Measurements from ENCODE around the gene PDCL3. TPM values are rescaled to one million over a fixed set of nuclear protein-coding genes. Genes with fewer than 3 reads are reported as not detected.

Gene PDCL3
- total RNA-seq, 1 experiment from 2014 or later = 24.2 TPM

DNA sequence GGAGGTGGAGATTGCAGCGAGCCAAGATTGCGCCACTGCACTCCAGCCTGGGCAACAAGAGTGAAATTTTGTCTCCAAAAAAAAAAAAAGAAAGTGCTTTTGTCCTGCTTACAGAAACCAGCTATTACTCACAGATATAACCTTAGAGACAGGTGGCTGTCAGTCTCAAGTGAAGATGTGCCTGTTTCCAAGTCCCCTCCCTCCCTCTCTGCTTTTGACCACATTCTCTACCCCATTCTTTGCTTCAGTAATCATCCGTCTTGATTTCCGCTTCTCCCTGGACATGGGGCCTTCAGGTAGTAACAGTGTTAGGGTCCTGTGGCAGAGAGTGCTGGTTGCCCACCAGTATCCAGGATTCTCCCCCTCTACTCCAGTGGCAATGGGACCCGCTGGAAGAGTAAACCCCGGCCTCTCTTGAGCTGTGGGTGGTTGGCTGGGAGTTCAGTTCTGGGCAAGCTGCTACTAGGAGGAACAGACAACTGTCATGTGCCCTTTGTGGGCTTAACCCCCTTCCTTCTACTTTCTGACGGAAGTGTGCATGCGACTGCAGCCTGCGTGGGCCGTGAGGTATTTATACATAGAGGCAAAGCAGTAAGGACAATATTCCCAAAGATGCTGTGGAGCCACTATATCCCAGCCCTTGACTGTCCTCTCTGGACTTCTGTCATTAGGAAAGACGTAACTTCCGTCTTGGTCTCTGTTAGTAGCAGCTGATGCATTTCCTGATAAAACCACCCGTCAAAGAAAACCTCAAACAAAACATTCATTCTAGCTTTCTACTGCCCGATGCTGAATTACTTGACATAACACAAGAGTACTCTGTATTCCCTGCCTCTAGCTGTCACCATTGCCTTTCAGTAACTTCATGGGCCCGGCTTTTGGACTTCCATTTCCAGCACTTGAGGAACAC, 17.8 kb downstream of the PDCL3 start:
- BruUV-seq (replicated peaks) = no TSS peak
- intact Hi-C loops (cut with micrococcal nuclease) = no loop called here
- Mint-ChIP-seq H3K4me3 (ENCODE audit: unreplicated experiment) (no peak overlapping the region), H3K36me3 (ENCODE audit: insufficient read depth, unreplicated experiment) (peaks cover 19% of the 10 kb centered on the region), H3K27ac (ENCODE audit: low read depth, unreplicated experiment) (no peak overlapping the region), H3K9me3 (ENCODE audit: unreplicated experiment) (peaks cover 2% of the 10 kb centered on the region), H3K4me1 (ENCODE audit: insufficient read depth, unreplicated experiment) (peaks cover 5% of the 10 kb centered on the region), H3K27me3 (ENCODE audit: insufficient read depth, unreplicated experiment) (no peaks in the 10 kb centered on the region)
- CTCF ChIA-PET = no interaction called here
- DNase-seq (ENCODE audit: unreplicated experiment) = no peak
- TF ChIP-seq, protein P1, sequence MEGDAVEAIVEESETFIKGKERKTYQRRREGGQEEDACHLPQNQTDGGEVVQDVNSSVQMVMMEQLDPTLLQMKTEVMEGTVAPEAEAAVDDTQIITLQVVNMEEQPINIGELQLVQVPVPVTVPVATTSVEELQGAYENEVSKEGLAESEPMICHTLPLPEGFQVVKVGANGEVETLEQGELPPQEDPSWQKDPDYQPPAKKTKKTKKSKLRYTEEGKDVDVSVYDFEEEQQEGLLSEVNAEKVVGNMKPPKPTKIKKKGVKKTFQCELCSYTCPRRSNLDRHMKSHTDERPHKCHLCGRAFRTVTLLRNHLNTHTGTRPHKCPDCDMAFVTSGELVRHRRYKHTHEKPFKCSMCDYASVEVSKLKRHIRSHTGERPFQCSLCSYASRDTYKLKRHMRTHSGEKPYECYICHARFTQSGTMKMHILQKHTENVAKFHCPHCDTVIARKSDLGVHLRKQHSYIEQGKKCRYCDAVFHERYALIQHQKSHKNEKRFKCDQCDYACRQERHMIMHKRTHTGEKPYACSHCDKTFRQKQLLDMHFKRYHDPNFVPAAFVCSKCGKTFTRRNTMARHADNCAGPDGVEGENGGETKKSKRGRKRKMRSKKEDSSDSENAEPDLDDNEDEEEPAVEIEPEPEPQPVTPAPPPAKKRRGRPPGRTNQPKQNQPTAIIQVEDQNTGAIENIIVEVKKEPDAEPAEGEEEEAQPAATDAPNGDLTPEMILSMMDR (IDR thresholded peaks at IDR 0.05; ENCODE audit: unreplicated experiment) = no peak
- POLR2A ChIA-PET = no interaction called here

DNA sequence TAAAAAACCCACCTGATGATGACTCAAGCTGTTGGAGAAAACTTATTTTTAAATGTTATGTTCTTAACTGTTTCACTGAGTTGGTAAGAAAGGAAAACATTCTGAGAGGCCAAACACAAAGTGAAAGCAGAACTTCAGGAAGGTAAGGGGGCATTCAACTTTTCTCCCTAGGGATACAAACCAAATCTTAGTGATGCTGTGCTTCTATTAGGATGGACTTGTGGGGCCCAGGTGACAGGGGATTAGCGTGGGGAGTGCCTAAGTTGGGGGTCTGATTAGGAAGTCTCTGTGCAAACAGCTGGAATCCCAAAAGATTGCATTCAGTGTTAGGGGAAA, 18.5 kb downstream of the PDCL3 start:
- Mint-ChIP-seq H3K27ac (ENCODE audit: low read depth, unreplicated experiment) (no peak overlapping the region), H3K9me3 (ENCODE audit: unreplicated experiment) (peaks cover 4% of the 10 kb centered on the region), H3K27me3 (ENCODE audit: insufficient read depth, unreplicated experiment) (no peaks in the 10 kb centered on the region), H3K36me3 (ENCODE audit: insufficient read depth, unreplicated experiment) (peaks cover 13% of the 10 kb centered on the region), H3K4me3 (ENCODE audit: unreplicated experiment) (no peak overlapping the region), H3K4me1 (ENCODE audit: insufficient read depth, unreplicated experiment) (peaks cover 5% of the 10 kb centered on the region)
- TF ChIP-seq, protein P1 (IDR thresholded peaks at IDR 0.05; ENCODE audit: unreplicated experiment) = no peak
- intact Hi-C loops (cut with micrococcal nuclease) = no loop called here
- DNase-seq (ENCODE audit: unreplicated experiment) = no peak
- ChIA-PET POLR2A (no interaction called here), CTCF (no interaction called here)
- no TSS peak for BruUV-seq (replicated peaks)

DNA sequence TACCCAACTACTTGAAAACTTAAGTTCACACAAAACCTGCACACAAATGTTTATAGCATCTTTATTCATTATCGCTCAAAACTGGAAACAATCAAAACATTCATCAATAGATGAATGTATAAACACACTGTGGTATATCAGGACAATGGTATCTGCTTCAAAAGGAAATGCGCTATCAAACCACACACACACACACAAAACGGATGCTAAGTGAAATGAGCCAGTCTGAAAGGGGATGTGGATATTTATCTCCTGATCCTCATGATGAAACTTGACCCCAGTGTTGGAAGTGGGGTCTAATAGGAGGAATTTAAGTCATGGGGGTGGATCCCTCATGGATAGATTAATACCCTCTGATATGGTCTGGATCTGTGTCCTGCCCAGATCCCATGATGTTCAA, 22.0 kb downstream of the PDCL3 start:
- Mint-ChIP-seq H3K27ac (ENCODE audit: low read depth, unreplicated experiment) (no peak overlapping the region), H3K4me1 (ENCODE audit: insufficient read depth, unreplicated experiment) (peaks cover 6% of the 10 kb centered on the region), H3K27me3 (ENCODE audit: insufficient read depth, unreplicated experiment) (no peaks in the 10 kb centered on the region), H3K36me3 (ENCODE audit: insufficient read depth, unreplicated experiment) (peaks cover 5% of the 10 kb centered on the region), H3K9me3 (ENCODE audit: unreplicated experiment) (peaks cover 4% of the 10 kb centered on the region), H3K4me3 (ENCODE audit: unreplicated experiment) (no peak overlapping the region)
- CTCF ChIA-PET = no interaction called here
- DNase-seq (ENCODE audit: unreplicated experiment) = no peak
- no TSS peak for BruUV-seq (replicated peaks)
- intact Hi-C loops (cut with micrococcal nuclease) = no loop called here
- POLR2A ChIA-PET = no interaction called here
- TF ChIP-seq, protein P1 (IDR thresholded peaks at IDR 0.05; ENCODE audit: unreplicated experiment) = no peak

DNA sequence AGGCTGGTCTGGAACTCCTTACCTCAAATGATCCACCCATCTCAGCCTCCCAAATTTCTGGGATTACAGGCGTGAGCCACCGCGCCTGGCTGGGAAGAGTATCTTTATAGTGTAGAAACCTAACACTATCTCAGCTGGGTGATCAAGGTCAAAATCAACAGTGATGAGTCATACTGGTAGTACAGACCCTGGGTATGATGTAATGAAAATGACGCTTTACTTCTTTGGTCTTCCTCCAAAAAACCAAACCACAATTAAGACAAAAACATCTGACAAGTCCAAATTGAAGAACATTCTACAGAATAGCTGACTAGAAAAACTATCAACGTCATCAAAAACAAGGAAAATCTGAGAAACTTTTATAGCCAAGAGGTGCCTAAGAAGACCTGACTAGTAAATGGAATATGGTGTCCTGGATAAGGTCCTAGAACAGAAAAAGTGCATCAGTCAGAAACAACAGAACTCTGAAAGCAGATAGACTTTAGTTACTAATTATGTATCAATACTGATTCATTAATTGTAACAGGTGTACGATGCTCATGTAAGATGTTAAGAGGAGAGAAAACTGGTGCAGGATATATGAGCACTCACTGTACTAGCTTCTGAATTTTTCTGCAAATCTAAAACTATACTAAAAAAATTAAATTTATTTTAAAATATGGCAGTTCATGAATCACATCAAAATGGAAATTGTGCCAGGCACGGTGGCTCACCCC, 25.4 kb downstream of the PDCL3 start:
- no peak overlapping the region for H3K27ac Mint-ChIP-seq (ENCODE audit: low read depth, unreplicated experiment)
- intact Hi-C loops (cut with micrococcal nuclease) = no loop called here
- peak; percentile 83 for DNase-seq (ENCODE audit: unreplicated experiment)
- peaks cover 4% of the 10 kb centered on the region for H3K9me3 Mint-ChIP-seq (ENCODE audit: unreplicated experiment)
- peaks cover 5% of the 10 kb centered on the region for H3K36me3 Mint-ChIP-seq (ENCODE audit: insufficient read depth, unreplicated experiment)
- H3K4me3 Mint-ChIP-seq (ENCODE audit: unreplicated experiment) = no peak overlapping the region
- ChIA-PET POLR2A (interaction anchor here (1.0 to 1.7 kb wide), 3 partner anchors 20 to 414 kb away, joined by 3 to 5 read pairs (median 3); partner anchors contain the start of genes PDCL3 and RPL31), CTCF (interaction anchor here (0.6 to 0.7 kb wide), 2 partner anchors 19 to 361 kb away, joined by 3 read pairs; no protein-coding TSS in a partner anchor)
- H3K4me1 Mint-ChIP-seq (ENCODE audit: insufficient read depth, unreplicated experiment) = peaks cover 6% of the 10 kb centered on the region
- TF ChIP-seq, protein P1 (IDR thresholded peaks at IDR 0.05; ENCODE audit: unreplicated experiment) = no peak
- no TSS peak for BruUV-seq (replicated peaks)
- no peaks in the 10 kb centered on the region for H3K27me3 Mint-ChIP-seq (ENCODE audit: insufficient read depth, unreplicated experiment)
